HG03520 (cell line): ENCODE data around the gene FRZB.
"Not testable (repeated sequence)": the region's sequence is repeated elsewhere in the genome, so short reads cannot be mapped to it uniquely, and the experiment has no call there.

Experiments
- ATAC-seq: cut with Tn5 transposase; IDR thresholded peaks from one replicate; pipeline ENCODE4 v1.9.1; 2021; ENCODE audit warnings: mild to moderate bottlenecking, moderate library complexity; ENCODE audit not compliant: unreplicated experiment

The FRZB gene, protein sequence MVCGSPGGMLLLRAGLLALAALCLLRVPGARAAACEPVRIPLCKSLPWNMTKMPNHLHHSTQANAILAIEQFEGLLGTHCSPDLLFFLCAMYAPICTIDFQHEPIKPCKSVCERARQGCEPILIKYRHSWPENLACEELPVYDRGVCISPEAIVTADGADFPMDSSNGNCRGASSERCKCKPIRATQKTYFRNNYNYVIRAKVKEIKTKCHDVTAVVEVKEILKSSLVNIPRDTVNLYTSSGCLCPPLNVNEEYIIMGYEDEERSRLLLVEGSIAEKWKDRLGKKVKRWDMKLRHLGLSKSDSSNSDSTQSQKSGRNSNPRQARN

DNA sequence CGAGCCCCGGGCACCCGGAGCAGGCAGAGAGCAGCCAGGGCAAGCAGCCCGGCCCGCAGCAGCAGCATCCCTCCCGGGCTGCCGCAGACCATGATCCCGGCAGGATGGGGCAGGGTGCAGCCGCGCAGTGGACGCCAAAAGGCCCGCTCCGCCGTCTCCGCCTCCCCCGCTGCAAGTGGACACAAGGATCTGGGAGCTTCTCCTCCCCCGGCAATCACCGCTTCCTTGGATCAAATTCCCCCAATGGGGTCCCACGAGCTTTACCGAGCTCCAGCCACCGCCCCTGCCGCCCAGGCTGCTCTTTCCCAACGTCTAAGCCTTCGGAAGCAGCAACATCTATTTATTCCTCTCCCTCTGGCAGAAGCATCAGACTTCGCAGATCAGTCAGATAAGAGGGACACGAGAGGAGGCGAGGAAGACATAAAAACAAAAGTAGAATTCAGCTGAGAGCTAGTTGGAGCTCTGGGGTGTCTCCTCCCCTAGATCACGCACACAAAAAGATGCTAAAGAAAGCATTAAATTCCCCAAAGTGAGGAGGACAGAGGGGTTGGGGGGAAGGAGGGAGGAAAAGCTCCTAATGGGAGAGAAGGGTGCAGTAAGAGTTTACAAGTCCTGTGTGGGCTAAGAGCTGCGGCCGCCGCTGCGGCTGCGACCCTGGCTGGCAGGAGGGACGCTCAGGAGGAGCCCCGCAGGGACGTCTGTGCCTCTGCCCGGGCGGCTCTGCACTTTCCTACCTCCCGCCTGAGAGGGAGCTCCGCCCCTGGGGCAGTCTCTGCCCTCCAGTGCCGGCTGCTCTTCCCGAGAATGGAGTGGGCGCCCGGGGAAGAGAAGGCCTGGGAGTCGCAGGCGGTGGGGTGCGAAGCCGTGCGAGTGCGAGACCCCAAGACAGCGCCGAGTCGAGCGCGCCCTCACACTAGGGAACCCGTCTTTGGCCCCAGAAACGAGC, at the start of gene FRZB:
TSS of gene FRZB (minus strand) at position 177 of the 946 bp plus-strand sequence. CDS start at position 92, 85 bp downstream.
- no peak for ATAC-seq

DNA sequence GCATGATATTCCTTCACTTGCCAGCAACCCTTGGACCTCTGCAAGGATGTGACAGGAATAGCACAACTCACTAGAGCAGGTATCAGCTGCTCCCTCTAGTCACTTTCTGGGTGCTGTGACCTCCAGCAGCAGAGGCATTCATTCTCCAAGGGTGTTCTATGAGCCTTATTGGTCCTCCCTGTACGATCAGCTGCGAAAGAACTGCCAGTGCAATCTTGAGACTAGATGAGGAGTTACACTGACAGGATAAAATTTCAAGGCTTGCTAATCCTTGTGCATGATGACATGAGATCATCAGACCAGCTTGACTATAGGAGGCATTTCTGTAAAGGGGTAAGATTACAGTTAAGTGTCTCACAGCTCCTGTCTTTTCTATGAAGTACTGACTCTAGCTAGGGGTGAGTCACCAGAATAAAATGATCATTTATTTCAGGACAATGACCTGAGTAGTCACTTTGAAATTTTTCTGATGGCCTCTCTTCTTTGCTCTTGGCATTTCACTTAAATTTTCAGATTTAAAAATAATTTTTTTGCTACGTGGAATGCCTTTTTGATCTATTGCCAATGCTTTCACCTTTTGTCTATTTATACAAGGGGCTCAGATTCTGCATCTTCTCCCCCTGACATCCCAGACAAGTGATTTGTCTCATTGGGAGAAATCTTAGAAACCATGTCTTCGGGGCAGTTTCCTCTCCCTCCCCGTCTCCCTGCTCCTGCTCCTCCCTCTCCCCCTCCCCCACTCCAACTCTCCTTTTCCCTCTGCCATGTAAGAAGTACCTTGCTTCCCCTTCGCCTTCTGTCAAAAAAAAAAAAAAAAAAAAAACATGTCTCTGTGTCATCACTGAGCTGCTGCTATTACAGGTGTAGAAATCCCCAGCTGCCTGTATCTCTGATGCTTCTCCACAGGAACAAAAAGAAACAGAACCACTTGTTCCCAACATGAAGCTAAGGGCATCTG, 49.2 kb upstream of the FRZB start:
- no peak for ATAC-seq

DNA sequence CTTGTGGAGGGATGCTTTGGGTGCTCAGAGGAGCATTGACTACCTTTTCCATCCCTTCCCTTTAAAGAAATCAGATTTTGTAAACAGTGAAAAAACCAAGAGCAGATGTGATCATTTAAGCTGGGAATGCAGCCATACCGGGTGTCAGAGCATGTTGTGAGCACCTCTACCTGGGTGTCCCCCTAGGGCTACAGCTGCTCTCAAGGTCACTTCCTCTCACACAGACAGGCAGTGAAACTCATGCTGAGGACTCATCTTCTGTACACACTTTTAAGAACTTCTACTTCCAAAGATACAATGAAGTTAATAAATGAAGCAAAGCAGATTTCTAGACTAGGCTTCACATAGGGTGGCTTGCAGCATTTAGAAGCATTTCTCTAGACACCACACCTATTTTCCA, 48.4 kb upstream of the FRZB start:
- no peak for ATAC-seq

DNA sequence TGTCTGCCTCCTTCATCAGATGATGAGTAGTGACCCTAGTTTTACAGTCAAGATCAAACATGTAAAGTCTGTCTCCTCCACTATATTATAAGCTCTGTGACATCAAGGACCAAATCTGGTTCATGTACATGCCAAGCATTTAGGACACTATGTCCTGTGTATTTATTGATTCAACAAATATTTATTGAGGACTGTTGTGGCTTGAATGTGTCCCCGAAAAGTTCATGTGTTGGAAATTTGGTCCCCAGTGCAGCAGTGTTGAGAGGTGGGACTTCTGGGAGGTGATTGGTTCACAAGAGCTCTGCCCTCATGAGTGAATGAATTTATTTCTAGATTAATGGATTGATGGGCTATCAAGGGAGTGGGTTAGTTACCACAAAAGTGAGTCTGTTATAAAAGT, 46.6 kb upstream of the FRZB start:
- no peak for ATAC-seq

DNA sequence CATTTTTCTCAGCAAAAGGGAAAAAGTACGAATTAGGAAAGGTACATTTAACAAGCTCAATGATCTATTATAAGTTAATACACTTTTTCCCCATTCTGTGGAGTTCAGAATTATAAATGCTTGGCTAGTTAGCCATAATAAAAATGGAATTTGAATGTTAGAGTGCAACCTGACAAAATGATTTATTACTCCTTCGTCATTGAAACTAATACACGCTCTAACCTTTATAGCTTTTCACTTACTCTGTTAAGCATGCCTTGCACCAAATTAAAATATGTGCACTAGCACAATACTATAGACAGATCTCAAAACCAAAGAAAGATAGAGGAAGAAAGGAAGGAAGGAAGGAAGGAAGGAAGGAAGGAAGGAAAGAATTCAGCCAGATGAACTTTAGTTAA, 46.1 kb upstream of the FRZB start:
- ATAC-seq = no peak

DNA sequence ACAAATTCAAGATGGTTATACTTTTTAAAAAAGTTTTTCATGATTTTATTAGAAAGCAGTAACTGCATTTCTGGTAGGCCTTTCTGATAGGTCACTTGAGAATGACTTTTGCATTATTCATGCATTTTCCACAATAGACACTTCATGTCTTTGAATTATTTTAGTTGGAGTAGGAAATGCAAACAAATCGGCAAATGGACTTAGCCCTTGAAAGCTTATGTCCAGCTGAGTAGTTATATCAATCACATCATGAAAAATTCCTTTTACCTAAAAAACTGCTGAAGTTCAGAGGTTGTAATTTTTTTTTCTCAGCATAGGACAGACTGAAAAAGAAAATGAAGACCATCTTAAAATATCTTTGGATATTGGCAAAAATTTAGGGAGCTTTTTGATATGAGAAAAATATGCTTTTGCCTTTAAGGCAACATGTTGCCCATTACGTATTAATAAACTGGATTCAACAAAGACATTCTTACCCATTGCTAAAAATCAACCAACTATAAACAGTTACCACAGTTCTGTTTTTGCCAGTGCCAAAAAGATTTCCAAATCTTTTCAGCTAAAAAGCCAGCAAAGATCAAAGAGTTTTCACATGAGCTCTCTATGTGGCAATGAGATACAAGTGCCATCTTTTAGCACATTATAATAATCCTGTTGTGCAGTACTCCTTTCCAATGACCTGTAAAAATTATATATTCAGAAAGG, 45.5 kb upstream of the FRZB start:
- ATAC-seq = no peak

DNA sequence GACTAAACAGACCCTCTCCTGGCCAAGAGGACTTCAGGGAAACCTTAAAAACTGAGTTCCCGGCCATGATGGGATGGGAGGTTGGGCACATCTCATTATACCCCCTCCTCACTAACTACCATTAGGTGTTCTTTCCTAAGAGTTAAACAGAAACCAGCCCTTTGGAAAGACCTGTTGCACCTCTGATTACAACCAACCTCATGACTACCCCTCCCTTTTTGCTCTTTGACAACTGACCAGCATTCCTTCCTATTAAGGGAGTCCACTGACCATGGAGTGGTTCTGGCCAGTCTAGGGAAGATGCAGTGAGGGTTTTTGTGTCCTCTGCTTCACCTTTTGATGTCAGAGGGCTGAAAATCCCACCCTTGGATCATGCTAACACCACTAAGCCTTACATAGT, 44.5 kb upstream of the FRZB start:
- ATAC-seq = no peak

DNA sequence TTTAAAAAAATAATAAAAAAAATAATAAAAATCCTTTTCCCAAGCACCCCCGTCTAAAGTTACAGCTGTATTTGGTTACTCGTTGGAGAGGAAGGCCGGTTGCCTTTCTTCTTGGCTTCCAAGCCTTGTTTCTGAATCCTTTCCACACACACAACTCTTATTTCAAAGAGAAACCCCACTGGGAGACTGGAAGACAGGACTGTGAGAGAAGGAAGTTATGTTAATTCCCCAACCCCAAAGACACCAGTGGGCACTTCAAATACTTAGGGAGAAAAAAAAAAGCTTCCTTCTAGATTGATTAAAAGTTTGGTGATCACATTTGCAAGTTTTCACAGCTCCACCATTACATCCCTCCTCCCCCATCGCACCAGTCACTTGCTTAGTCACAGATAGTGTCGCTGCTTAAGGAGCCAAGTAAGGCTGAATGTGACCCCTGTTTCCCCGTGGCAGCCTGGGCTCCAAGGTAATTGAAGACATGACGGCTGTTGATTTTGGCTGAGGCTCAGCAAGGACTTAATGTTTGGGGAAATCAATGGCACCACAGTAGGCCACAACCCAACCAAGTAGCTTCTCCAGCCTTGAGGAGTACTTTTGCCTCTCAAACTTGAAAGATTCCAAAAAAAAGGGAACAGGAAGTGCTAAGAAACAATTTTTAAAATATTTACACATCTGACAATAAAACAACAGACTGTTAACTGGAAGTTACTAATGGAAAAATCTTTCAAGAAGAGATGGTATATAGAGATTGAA, 40.8 kb upstream of the FRZB start:
- no peak for ATAC-seq

DNA sequence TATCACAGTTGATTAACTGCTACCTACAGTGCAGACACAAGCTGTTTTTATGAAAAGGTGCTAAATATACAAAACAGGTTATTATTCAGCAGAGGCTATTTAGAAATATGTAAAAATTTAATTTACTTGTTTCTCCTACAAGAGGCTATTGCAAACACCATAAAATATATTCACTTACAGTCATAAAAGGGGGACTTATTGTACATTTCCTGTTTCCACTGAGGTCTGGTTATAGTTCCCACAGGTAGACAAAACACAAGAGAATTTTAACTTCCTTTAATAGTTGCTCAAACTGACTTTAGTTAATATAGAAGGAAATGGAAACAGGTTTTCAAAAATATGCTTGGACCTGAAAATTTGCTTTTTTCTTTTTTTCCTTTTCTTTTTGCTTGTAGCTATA, 40.0 kb upstream of the FRZB start:
- ATAC-seq = no peak

DNA sequence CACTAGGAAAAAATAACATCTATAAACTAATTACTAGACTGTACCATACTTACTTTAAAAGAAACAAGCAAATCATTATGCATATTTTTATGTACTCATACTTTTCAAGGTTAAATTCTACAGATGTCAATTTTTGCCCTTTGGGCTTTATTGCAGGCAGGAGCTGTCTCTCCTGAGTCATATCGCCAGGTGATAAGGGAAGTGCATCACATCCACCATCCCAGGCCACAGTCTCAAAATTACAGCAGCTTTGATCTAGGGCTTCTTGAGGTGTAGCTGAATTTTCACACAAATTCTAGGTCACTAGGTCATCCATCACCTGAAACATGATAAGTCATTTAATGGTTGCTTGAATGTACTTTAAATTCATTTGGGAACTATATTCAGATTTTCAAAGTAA, 38.4 kb upstream of the FRZB start:
- no peak for ATAC-seq

DNA sequence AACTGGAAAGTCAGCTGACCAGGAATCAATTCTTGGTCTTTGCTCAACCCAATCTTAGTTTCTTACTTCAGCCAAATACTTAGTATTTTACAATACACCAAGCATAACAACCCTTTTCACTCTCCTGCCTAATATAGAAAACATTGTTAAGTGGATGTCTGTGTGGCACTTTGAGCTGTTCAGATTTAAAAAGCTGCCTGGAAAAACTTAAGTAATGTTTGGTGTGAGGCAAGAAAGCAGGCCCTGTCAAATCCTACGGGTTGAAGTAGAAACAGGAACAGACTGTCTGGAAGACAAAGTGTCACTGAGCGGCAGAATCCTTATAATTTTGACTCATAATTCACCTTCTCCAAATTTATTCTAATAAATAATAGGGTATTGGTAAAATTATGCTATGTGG, 37.1 kb upstream of the FRZB start:
- ATAC-seq = no peak

DNA sequence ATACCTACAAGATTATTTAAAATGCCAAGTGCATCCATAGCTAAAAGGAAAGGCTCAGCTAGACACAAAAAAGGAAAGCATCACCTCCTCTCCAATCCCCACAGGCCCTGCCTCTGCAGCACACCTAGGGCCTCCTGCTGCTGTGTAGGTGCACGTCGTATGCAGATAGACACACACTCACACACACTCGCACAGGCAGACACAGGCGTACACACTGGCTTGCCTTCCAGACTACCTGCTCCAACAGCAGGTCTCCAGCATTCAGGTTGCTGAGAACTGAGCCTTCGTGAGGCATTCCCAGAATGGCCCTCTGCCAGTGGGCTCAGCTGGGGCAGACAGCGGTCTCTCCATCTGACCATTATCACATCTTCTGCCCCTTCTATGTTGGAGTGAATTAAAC, 35.3 kb upstream of the FRZB start:
- ATAC-seq = no peak

DNA sequence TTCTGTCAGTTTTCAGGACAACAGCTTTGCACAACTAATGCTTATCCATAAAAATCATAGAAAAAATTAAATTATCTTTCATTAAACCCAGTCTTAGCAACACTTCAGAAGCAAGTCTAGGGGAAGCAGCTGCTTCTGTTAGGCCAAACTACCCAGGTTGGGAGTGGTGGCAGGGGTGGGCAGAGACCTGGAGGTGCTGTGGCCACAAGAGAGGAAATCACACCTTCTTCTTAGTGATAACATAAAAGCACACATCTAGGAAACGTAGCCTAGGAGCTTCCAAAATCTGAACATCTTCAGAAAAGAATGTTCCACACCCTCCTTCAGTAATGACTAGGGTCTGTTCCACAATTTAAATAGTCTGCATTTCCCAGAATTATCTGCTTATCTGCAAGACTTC, 32.3 kb upstream of the FRZB start:
- ATAC-seq = no peak

DNA sequence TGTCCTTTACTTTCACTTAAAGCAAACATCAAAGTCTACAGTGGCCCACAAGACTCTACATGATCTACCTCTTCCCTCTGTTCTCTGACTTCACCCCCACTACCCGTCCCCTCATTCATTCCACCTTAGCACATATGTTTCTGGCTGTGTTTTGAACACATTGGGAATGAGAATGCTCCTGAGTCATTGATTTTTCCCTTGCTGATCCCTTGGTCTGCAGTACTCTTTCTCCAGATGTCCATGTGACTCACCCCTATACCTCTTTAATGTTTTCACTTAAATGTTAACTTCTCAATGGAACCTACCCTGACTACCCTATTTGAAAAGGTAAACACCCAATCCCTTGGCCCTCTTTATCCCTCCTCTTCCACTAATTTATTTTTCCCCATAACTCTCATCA, 30.7 kb upstream of the FRZB start:
- ATAC-seq = no peak

DNA sequence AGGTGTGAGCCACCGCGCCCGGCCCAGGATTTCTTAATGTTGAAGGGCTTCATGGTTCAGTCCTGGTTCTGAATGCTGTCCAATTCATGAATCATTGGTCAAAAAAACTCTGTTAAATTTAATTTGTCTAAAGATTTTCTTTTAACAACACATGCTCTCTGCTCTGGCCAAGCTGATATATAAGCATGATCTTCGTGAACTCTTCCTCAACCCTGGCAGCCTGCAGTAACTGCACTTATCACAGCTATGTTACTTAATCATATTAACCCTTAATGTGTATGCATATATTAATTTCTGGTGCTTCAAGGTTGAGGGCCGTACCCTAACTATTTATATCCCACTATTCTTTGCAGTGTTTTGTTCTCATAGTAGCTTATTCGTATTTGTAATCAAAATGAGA, 29.4 kb upstream of the FRZB start:
- ATAC-seq = no peak

DNA sequence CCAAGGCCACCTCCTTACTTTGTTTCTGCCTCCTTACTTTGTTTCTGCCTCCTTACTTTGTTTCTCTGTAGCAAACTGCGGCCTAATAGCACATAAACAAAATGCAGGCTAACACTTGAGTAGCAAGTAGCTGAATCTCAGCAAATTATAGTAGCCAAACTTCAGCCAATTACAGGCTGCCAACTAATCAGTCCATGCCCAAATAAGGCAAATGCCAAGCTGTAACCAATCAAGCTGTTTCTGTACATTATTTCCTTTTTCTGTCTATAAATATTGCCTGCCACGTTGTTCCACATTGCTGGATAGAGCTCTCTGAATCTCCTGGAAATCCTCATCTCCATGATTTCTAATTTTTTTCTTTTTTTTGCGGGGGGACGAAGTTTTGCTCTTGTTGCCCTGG, 28.7 kb upstream of the FRZB start:
- no peak for ATAC-seq

DNA sequence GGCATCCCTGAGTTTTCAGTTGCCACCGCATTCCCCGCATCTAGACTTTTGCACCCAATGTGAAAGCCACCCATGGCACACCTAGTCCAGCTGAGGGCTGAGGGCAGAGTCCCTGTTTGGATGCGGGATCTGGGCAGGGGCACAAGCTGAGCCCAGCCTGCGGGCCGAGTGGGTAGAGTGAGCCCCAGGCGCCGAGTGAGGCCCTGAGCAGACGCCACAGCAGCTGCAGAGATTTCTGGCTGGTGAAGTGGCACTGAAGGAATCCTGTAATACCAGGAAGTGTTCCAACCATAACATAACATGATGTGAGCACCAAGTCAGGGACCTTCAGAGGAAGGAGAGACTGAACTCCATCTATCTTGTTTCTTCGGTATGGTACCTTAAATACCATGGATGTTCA, 27.7 kb upstream of the FRZB start:
- ATAC-seq = no peak

DNA sequence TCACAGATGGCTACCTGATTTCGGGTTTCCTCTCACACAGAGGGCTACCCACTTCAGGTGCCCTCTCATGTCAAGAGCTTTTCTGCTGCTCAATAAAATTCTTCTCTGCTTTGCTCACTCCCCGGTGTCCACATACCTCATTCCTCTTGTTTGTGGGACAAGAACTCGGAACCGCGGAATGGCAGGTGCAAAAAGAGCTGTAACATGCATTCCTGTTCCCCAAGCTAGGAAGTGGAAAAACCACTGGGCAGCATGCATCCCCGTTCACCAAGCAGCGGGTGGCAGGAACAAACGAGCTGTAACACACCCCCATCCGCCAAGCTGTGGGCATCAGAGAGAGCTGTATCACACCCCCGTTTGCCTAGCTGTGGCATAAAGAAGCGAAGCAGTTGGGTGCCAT, 27.2 kb upstream of the FRZB start:
- ATAC-seq = no peak

DNA sequence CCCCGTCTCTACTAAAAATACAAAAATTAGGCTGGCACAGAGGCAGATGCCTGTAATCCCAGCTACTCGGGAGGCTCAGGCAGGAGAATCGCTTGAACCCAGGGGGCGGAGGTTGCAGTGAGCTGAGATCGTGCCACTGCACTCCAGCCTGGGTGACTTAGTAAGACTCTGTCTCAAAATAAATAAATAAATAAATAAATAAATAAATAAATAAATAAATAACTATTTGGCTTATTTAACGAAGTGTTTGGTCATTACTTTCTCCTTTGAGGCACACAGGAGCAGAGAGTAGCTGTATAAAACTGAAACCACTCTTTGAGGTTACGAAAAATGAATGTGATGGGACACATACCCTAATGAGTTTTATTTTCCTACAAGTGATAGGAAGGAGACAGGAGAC, 26.6 kb upstream of the FRZB start:
- ATAC-seq = not testable (repeated sequence)

DNA sequence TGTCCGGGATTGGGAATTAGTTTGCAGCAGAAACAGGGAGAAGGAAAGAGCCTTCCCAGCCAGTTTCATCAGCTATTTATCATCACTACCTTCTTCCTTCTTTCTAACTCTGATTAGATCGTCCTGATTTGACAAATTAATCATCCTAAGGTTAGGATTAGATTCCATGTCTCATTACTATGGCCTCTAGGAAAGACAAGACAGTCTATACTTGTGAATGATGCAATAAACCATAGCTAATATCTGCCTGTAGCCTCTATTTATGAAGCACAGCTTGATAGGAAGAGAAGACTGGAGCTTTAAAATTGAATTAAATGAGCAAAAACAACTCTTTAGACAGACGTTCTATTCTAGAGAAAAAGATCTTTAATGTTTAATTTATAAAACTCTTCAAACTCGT, 25.2 kb upstream of the FRZB start:
- ATAC-seq = no peak
